GM15510 (cell line): ENCODE data around the gene SLC30A3.

Source experiments
- POLR2A ChIP-seq: IDR thresholded peaks from 3 replicates; pipeline ENCODE4 v1.6.1; 2011; ENCODE audit warnings: borderline replicate concordance; ENCODE audit not compliant: insufficient read length; ENCODE audit errors: extremely low read depth

Gene SLC30A3

DNA sequence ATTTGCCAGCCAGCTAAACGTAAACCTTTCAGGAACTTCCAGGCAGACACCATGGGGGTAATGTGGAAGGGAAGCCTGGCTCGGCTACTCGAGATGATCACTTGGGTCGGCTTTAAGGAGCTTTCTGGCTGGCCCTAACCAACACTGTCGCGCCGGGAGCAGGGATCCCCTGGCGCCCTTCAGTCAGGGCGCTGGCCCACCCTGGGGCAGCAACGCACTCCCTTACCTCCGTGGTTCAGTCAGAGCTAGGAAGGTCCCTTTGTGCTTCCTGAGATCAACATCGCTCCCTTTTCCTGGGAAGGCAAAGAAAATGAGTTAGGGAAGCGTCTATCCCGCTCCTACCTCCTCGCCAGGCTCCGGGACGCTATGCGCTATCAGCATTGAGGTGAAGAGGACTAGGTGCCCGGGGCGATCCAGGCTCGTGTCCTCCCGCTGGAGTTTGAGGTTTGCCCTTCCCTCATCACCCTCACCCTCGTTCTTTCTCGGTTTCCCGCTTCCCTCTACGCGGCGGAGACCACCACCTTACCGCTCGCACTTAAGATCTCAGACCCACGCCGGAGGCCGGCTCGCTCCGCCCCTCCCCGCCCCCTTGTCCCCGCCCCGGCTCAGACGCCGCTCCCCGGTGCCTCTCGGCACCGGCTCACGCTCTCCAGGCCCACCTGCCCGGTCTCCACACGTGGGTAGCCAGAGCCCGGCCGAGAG, 51.5 kb downstream of the SLC30A3 start:
- TF ChIP-seq POLR2A, result no peak

DNA sequence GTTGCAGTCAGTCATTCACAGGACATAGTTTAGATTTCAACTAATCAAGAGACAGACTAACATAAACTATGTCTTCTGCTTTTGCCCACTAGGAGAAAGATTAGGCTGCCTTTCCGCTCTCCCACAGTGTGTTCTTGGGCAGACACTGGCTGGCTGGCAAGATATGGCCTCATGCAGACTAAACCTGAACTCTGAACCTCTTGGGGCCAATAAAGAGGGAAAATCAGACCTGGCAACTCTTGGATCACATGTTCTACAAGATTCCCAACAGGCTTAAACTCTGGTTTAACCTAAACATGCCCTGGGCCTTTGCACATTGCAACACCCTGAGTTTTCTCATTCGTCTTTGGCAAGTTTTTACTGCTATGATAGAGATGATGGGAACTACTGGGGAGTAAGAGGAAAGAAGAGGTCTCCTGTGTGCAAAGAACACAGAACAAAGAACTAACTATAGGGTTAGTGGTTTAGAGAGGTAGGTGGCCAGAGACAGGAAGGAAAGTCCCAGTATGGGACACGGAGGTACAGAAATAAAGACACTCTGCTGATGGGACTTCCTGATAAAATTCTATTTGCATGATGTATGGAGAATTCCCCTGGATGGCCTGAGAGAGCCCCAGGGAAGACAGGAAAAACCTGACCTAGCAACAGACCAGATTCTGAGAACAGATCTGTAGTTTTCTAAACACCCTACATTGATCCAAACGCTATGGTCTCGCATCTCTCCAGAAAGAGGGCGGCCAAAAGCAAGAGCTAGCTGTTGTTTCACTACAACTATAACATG, 53.0 kb downstream of the SLC30A3 start:
- TF ChIP-seq POLR2A, result no peak

DNA sequence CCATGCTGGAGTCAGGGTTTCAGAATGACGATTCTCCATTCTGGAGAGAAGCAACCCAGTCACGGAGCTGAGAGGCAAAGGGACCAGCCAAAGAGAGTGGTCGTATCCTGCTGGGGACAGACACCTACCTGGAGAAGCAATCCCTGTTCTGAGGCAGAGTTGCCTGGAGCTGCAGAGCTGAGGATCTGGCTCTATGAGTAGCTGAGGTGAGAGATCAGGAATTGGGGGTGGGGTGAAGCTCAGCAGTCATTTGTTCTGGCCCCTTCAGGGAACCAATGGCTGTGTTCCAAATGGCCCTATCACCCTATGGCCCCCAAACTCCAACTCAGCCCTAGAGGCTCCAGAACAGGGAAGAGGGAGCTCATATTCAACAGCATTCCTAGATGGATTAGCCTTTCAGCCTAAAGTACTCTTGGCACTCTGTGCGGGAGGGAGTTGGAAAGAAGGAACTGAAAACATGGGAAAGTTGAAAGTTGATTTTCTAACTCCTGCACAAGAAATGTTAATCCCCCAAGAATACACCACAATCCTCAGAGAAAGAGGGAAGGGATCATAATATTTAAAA, 54.3 kb downstream of the SLC30A3 start:
- TF ChIP-seq POLR2A, result no peak

DNA sequence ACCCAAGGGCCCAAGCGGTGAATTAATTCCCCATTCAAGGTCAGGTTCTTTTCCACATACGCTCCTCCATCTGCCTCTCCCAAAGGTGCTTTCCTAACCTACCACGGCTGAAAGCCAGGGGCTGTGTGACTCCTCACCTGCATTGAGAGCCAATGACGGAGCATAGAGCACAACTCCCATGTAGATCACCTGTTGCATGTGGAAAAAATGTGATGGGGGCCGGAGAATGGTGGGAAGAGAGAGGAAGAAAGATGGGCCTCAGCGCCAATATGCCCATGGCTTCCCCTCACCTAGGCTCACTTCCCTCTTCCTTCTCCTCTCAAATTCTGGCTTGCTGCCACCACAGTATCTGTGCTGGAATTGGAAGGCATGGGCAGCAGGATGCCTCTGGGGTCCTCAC, 56.5 kb downstream of the SLC30A3 start:
- TF ChIP-seq POLR2A, result no peak

DNA sequence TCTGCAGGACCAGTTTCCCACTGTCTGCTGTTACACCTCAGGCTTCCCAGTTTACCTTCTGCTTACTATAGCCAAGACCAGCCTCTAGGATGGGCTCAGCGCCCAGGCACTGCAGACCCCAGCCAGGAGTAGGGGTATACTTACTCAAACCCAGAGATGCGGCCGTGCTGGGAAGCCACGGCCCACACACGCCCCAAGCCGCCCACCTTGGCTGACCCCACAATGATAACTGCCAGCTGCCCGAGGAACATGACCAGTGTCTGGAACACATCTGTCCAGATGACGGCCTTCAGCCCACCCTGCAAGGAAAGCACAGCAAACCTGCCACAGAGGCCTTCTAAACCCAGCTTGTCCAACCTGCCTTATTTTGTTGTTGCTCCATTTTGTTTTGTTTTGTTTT, 57.6 kb downstream of the SLC30A3 start:
- no peak for TF ChIP-seq POLR2A

DNA sequence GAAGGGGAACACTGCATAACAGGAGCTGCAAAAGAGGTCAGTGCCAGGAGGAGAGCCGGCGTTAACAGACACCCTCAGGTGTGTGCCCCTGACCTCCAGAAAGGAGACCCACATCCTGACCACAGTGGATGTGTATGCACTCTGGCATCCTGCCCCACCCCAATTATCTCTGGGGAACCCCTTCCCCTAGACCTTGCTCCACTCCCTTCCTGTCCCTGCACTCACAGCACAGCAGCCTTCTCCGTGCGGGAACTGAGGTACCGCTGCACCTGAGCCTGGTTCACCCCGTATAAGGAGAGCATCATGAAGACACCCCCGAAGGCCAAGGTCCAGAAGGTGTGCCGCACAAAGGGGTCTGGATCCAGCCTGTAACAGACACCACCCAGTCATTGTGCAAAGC, 58.3 kb downstream of the SLC30A3 start:
- TF ChIP-seq POLR2A, result no peak

DNA sequence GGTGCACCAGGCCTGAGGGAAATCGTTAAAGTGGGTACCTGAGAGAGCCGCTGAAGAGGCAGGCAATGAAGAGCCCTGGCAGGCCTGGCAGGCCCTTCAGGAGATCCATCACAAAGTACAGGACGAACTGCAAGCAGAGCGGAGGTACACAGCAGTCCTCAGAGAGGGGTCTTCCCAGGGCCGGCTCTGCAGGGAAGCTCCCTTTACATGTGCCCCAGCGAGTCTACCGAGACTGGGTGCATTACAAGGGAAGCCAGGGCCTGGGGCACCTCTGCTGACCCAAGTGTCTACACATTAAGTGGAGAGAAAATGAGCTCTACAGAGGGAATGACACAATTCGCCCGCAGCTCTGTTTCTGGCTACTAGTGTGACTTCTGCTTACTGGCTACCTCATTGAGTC, 59.1 kb downstream of the SLC30A3 start:
- TF ChIP-seq POLR2A, result no peak
